Heart left ventricle (tissue), 13 donors: ENCODE measurements around the gene SUGCT.

Source experiments
- CTCF ChIP-seq, 12 donors: fragments of 200-600 bp; sonication (generic) in 4 of 12; IDR thresholded peaks; one replicate each; pipeline versions ENCODE4 v1.5.0 to v1.8.0; 2018 to 2022; ENCODE audit warnings: antibody characterized with exemption in 12 of 12, mild to moderate bottlenecking in 5 of 12
- POLR2A ChIP-seq, 2 donors: fragments of 450-650 bp; IDR thresholded peaks; one replicate each; pipeline ENCODE4 v1.6.1; 2017; ENCODE audit warnings: antibody characterized with exemption in 2 of 2, mild to moderate bottlenecking in 2 of 2, moderate library complexity in 2 of 2
- donor health status: ischemic (EF 13 %, LVEDD 7.1; RV severe dilation, severe dysfunction).
- donor health status: DM: no; HTN: yes; CAD: no.
- donor health status: DM: no; HTN: no; CAD: no.
- donor health status: ischemic (EF 25% LVEDD 6.9; RV normal size, moderate dysfunction).
- donor health status: ischemic (EF 25% LVEDD 5.7; RV mildly dilated, moderate dysfunction).
- donor health status: ischemic (EF 35%, LVEDD 5.7; RV mildly dilated, moderate dysfunction).
- donor health status: nonischemic (EF 11% LVEDD 7.7; RV severe dilation, severe dysfunction).
- donor health status: DM: yes; HTN: yes; CAD: no.
- donor health status: PGD.
- donor health status: ischemic (EF 29% LVEDD 5.4; RV normal size, mild dysfunction).
- donor health status: nonischemic (EF 23%, LVEDD 6.1; RV moderate dilation, normal function).

GRCh38 chr7:40612298-40612697 lies 477.5 kb downstream of the SUGCT start:
- no peak for TF ChIP-seq CTCF (IDR thresholded peaks at IDR 0.05)
- no peak for TF ChIP-seq POLR2A (IDR thresholded peaks at IDR 0.05)
